Measurements from ENCODE around the gene TSSK1B. TPM values are rescaled to one million over a fixed set of nuclear protein-coding genes. Genes with fewer than 3 reads are reported as not detected.
"Not testable (repeated sequence)": the region's sequence is repeated elsewhere in the genome, so short reads cannot be mapped to it uniquely, and the experiment has no call there.

Gene TSSK1B
- total and polyA plus RNA-seq, 2 donors (not counting 1 experiment from before 2014, with no cell fraction given) = 0.50 TPM; not detected in 1

DNA sequence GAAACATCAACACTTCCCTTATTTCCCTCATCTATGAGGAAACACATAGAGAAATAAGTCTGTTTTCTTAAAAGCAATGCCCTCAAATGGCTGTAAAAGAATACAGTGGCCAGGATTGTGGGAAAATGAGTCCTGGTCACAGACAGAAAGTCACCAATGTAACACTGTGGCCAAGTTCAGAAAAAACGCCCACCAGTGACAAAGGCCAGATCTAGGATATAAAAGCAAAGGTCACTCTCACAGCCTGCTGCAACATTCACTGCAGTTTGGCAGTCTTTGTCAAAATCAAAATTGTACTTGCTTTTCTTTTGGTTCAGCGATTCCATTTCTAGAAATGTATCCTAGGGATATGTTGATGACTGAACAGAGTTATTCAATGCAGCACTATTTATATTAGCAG lies 30.5 kb downstream of the TSSK1B start:
- H3K4me2 ChIP-seq (ENCODE audit: extremely low read depth, insufficient read depth, low read length) = no peak overlapping the region
- no peak for TF ChIP-seq EZH2 (IDR thresholded peaks at IDR 0.05; ENCODE audit: low read length, missing control alignments)
- TF ChIP-seq, protein P1, sequence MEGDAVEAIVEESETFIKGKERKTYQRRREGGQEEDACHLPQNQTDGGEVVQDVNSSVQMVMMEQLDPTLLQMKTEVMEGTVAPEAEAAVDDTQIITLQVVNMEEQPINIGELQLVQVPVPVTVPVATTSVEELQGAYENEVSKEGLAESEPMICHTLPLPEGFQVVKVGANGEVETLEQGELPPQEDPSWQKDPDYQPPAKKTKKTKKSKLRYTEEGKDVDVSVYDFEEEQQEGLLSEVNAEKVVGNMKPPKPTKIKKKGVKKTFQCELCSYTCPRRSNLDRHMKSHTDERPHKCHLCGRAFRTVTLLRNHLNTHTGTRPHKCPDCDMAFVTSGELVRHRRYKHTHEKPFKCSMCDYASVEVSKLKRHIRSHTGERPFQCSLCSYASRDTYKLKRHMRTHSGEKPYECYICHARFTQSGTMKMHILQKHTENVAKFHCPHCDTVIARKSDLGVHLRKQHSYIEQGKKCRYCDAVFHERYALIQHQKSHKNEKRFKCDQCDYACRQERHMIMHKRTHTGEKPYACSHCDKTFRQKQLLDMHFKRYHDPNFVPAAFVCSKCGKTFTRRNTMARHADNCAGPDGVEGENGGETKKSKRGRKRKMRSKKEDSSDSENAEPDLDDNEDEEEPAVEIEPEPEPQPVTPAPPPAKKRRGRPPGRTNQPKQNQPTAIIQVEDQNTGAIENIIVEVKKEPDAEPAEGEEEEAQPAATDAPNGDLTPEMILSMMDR (conservative IDR thresholded peaks at IDR 0.05 in 1 of 2, IDR thresholded peaks at IDR 0.05 in 1 of 2; ENCODE audit: low read depth in 1 of 2, low read length in 2 of 2) = no peak
- H3K36me3 ChIP-seq (ENCODE audit: control insufficient read depth, insufficient read depth, low read length) = no peaks in the 10 kb centered on the region
- no peaks in the 10 kb centered on the region for H3K79me2 ChIP-seq (ENCODE audit: control insufficient read depth, insufficient read depth, low read length)
- no peak overlapping the region for H3K4me3 ChIP-seq (replicated peaks in 1 of 4; ENCODE audit: control extremely low read depth in 1 of 4, insufficient read depth in 1 of 4, low read depth in 3 of 4, low read length in 4 of 4)
- no peaks in the 10 kb centered on the region for H3K9me3 ChIP-seq (ENCODE audit: control insufficient read depth, insufficient read depth, low read depth, low read length)
- no peaks in the 10 kb centered on the region for H4K20me1 ChIP-seq (ENCODE audit: control insufficient read depth, extremely low read depth, insufficient read depth, low read length)
- no peak overlapping the region for H2AFZ ChIP-seq (ENCODE audit: low read length)
- H3K27ac ChIP-seq (ENCODE audit: insufficient read depth, low read length) = no peak overlapping the region
- no peak for DNase-seq (ENCODE audit: low read depth in 2 of 2)
- no peak overlapping the region for H3K9ac ChIP-seq (ENCODE audit: insufficient read depth, low read length)
- no peaks in the 10 kb centered on the region for H3K4me1 ChIP-seq (ENCODE audit: control insufficient read depth, extremely low read depth, insufficient read depth, low read length)
- no peaks in the 10 kb centered on the region for H3K27me3 ChIP-seq (ENCODE audit: control insufficient read depth, insufficient read depth, low read length)

DNA sequence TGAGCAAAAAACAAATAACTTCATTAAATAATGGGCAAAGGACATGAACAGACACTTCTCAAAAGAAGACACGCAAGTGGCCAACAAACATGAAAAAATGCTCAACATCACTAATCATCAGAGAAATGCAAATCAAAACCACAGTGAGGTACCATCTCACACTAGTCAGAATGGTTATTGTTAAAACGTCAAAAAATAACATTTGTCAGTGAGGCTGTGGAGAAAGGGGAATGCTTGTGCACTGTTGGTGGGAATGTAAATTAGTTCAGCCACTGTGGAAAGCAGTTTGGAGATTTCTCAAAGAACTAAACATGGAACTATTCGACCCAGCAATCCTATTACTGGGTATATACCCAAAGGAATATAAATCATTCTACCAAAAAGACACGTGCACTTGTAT lies 36.8 kb downstream of the TSSK1B start:
- H3K79me2 ChIP-seq (ENCODE audit: control insufficient read depth, insufficient read depth, low read length); H3K27ac ChIP-seq (ENCODE audit: insufficient read depth, low read length); H3K9ac ChIP-seq (ENCODE audit: insufficient read depth, low read length); H2AFZ ChIP-seq (ENCODE audit: low read length); H3K4me3 ChIP-seq (replicated peaks in 1 of 4; ENCODE audit: control extremely low read depth in 1 of 4, insufficient read depth in 1 of 4, low read depth in 3 of 4, low read length in 4 of 4); H3K4me2 ChIP-seq (ENCODE audit: extremely low read depth, insufficient read depth, low read length); H4K20me1 ChIP-seq (ENCODE audit: control insufficient read depth, extremely low read depth, insufficient read depth, low read length); H3K4me1 ChIP-seq (ENCODE audit: control insufficient read depth, extremely low read depth, insufficient read depth, low read length); H3K27me3 ChIP-seq (ENCODE audit: control insufficient read depth, insufficient read depth, low read length); H3K36me3 ChIP-seq (ENCODE audit: control insufficient read depth, insufficient read depth, low read length); H3K9me3 ChIP-seq (ENCODE audit: control insufficient read depth, insufficient read depth, low read depth, low read length): not testable (repeated sequence)
- peak in 1 of 2 donors; percentile 49 for DNase-seq (ENCODE audit: low read depth in 2 of 2)

GRCh38 chr5:113397046-113397445 lies 37.7 kb downstream of the TSSK1B start:
- Histone ChIP-seq H3K4me2 (ENCODE audit: extremely low read depth, insufficient read depth, low read length) (no peak overlapping the region), H3K9ac (ENCODE audit: insufficient read depth, low read length) (no peak overlapping the region), H3K4me1 (ENCODE audit: control insufficient read depth, extremely low read depth, insufficient read depth, low read length) (no peaks in the 10 kb centered on the region), H2AFZ (ENCODE audit: low read length) (no peak overlapping the region), H3K79me2 (ENCODE audit: control insufficient read depth, insufficient read depth, low read length) (no peaks in the 10 kb centered on the region), H3K27ac (ENCODE audit: insufficient read depth, low read length) (no peak overlapping the region), H3K27me3 (ENCODE audit: control insufficient read depth, insufficient read depth, low read length) (no peaks in the 10 kb centered on the region), H3K4me3 (replicated peaks in 1 of 4; ENCODE audit: control extremely low read depth in 1 of 4, insufficient read depth in 1 of 4, low read depth in 3 of 4, low read length in 4 of 4) (no peak overlapping the region), H4K20me1 (ENCODE audit: control insufficient read depth, extremely low read depth, insufficient read depth, low read length) (no peaks in the 10 kb centered on the region), H3K9me3 (ENCODE audit: control insufficient read depth, insufficient read depth, low read depth, low read length) (no peaks in the 10 kb centered on the region), H3K36me3 (ENCODE audit: control insufficient read depth, insufficient read depth, low read length) (no peaks in the 10 kb centered on the region)
- no peak for TF ChIP-seq EZH2 (IDR thresholded peaks at IDR 0.05; ENCODE audit: low read length, missing control alignments)
- TF ChIP-seq, protein P1 (conservative IDR thresholded peaks at IDR 0.05 in 1 of 2, IDR thresholded peaks at IDR 0.05 in 1 of 2; ENCODE audit: low read depth in 1 of 2, low read length in 2 of 2) = no peak
- DNase-seq (ENCODE audit: low read depth in 2 of 2) = peak in 1 of 2 donors; percentile 5

All from fibroblast of lung (primary cell).